Measurements from ENCODE around the gene CASR.
"Not testable (repeated sequence)": the region's sequence is repeated elsewhere in the genome, so short reads cannot be mapped to it uniquely, and the experiment has no call there.

Gene CASR

GRCh38 chr3:122183521-122183892 is at the start of gene CASR:
TSS of gene CASR (plus strand) at chr3:122183668. CDS start at chr3:122254190, 70,522 bp downstream.
- TF ChIP-seq CTCF (IDR thresholded peaks at IDR 0.05; ENCODE audit: low read depth, low read length) = no peak
- DNase-seq (ENCODE audit: low read depth in 2 of 2) = peak in 1 of 2 donors; percentile 3
- no peak within 1 kb of the TSS for H3K4me3 ChIP-seq (replicated peaks in 1 of 2; ENCODE audit: low read depth in 2 of 2, low read length in 2 of 2)

GRCh38 chr3:122146466-122146865 is 37.0 kb upstream of the CASR start:
- TF ChIP-seq CTCF (IDR thresholded peaks at IDR 0.05; ENCODE audit: low read depth, low read length) = no peak
- no peak overlapping the region for H3K4me3 ChIP-seq (replicated peaks in 1 of 2; ENCODE audit: low read depth in 2 of 2, low read length in 2 of 2)
- no peak for DNase-seq (ENCODE audit: low read depth in 2 of 2)

- H3K4me3 ChIP-seq (replicated peaks in 1 of 2; ENCODE audit: low read depth in 2 of 2, low read length in 2 of 2) = no peak overlapping the region
- TF ChIP-seq CTCF (IDR thresholded peaks at IDR 0.05; ENCODE audit: low read depth, low read length) = no peak
- no peak for DNase-seq (ENCODE audit: low read depth in 2 of 2)
Measured at GRCh38 chr3:122148941-122149627, 34.4 kb upstream of the CASR start.

- H3K4me3 ChIP-seq (replicated peaks in 1 of 2; ENCODE audit: low read depth in 2 of 2, low read length in 2 of 2) = no peak overlapping the region
- peak in 1 of 2 donors; percentile 3 for DNase-seq (ENCODE audit: low read depth in 2 of 2)
- no peak for TF ChIP-seq CTCF (IDR thresholded peaks at IDR 0.05; ENCODE audit: low read depth, low read length)
Measured at GRCh38 chr3:122151480-122151879, 32.0 kb upstream of the CASR start.

GRCh38 chr3:122164983-122165382 is 18.5 kb upstream of the CASR start:
- H3K4me3 ChIP-seq (replicated peaks in 1 of 2; ENCODE audit: low read depth in 2 of 2, low read length in 2 of 2); DNase-seq (ENCODE audit: low read depth in 2 of 2): not testable (repeated sequence)

- no peak for TF ChIP-seq CTCF (IDR thresholded peaks at IDR 0.05; ENCODE audit: low read depth, low read length)
- no peak overlapping the region for H3K4me3 ChIP-seq (replicated peaks in 1 of 2; ENCODE audit: low read depth in 2 of 2, low read length in 2 of 2)
- DNase-seq (ENCODE audit: low read depth in 2 of 2) = no peak
Measured at GRCh38 chr3:122167630-122168029, 15.8 kb upstream of the CASR start.

GRCh38 chr3:122168044-122168443 is 15.4 kb upstream of the CASR start:
- no peak for TF ChIP-seq CTCF (IDR thresholded peaks at IDR 0.05; ENCODE audit: low read depth, low read length)
- no peak for DNase-seq (ENCODE audit: low read depth in 2 of 2)
- no peak overlapping the region for H3K4me3 ChIP-seq (replicated peaks in 1 of 2; ENCODE audit: low read depth in 2 of 2, low read length in 2 of 2)

Measured in cardiac fibroblast (primary cell).